H9 (cell line): Measurements from ENCODE around the gene ZBTB38. TPM values are rescaled to one million over a fixed set of nuclear protein-coding genes. Genes with fewer than 3 reads are reported as not detected.

ENCODE experiments used
- DNase-seq: peaks from one replicate; pipeline ENCODE4 v3.0.0-alpha.2; 2017
- H2AFZ ChIP-seq: one replicate; pipeline ENCODE4 v1.6.1; 2013; ENCODE audit warnings: mild to moderate bottlenecking, low read length, control low read depth, moderate library complexity
- H2AK5ac ChIP-seq: 2 replicates; pipeline ENCODE4 v1.6.1; 2013; ENCODE audit warnings: low read length, control low read depth, mixed read lengths; ENCODE audit not compliant: insufficient read length
- H2BK120ac ChIP-seq: one replicate; pipeline ENCODE4 v1.6.1; 2013; ENCODE audit warnings: low read depth, mild to moderate bottlenecking, low read length, control low read depth, inconsistent platforms; ENCODE audit not compliant: poor library complexity, severe bottlenecking
- H2BK12ac ChIP-seq: 2 replicates; pipeline ENCODE4 v1.6.1; 2013; ENCODE audit warnings: low read length, control low read depth, mixed read lengths, low read depth; ENCODE audit not compliant: insufficient read length
- H2BK15ac ChIP-seq: 2 replicates; pipeline ENCODE4 v1.6.1; 2013; ENCODE audit warnings: low read depth, low read length, control low read depth
- H2BK20ac ChIP-seq: one replicate; pipeline ENCODE4 v1.6.1; 2013; ENCODE audit warnings: low read depth, mild to moderate bottlenecking, low read length, control low read depth, inconsistent platforms; ENCODE audit not compliant: poor library complexity, severe bottlenecking
- H2BK5ac ChIP-seq: 2 replicates; pipeline ENCODE4 v1.6.1; 2013; ENCODE audit warnings: low read length, control low read depth, mixed read lengths; ENCODE audit not compliant: insufficient read length
- H3K14ac ChIP-seq: 2 replicates; pipeline ENCODE4 v1.6.1; 2013; ENCODE audit warnings: low read length, control low read depth; ENCODE audit not compliant: insufficient read depth
- H3K18ac ChIP-seq: 2 replicates; pipeline ENCODE4 v1.6.1; 2013; ENCODE audit warnings: low read depth, mild to moderate bottlenecking, mixed read lengths, low read length, control low read depth; ENCODE audit not compliant: insufficient read length
- H3K23ac ChIP-seq: 2 replicates; pipeline ENCODE4 v1.6.1; 2013; ENCODE audit warnings: low read length, control low read depth, mixed read lengths, low read depth; ENCODE audit not compliant: insufficient read length
- H3K23me2 ChIP-seq: 2 replicates; pipeline ENCODE4 v1.6.1; 2013; ENCODE audit warnings: low read depth, mild to moderate bottlenecking, mixed read lengths, low read length, control low read depth; ENCODE audit not compliant: insufficient read length, poor library complexity, severe bottlenecking
- H3K27ac ChIP-seq: 2 replicates; pipeline ENCODE4 v1.5.1; 2013; ENCODE audit warnings: low read length, control low read depth, mixed read lengths, low read depth; ENCODE audit not compliant: insufficient read length
- H3K27me3 ChIP-seq: 2 replicates; pipeline ENCODE4 v1.6.1; 2013; ENCODE audit warnings: low read length, control low read depth, inconsistent platforms; ENCODE audit not compliant: insufficient read depth
- H3K4ac ChIP-seq: 2 replicates; pipeline ENCODE4 v1.6.1; 2013; ENCODE audit warnings: low read depth, mild to moderate bottlenecking, control low read depth, inconsistent platforms, low read length, moderate library complexity
- H3K4me1 ChIP-seq: 2 replicates; pipeline ENCODE4 v1.6.1; 2013; ENCODE audit warnings: low read length, control low read depth, inconsistent platforms; ENCODE audit not compliant: insufficient read depth
- H3K4me2 ChIP-seq: 2 replicates; pipeline ENCODE4 v1.6.1; 2013; ENCODE audit warnings: low read length, control low read depth, mixed read lengths; ENCODE audit not compliant: insufficient read length, insufficient read depth
- H3K56ac ChIP-seq: 2 replicates; pipeline ENCODE4 v1.6.1; 2013; ENCODE audit warnings: low read depth, mild to moderate bottlenecking, mixed read lengths, low read length, control low read depth; ENCODE audit not compliant: insufficient read length
- H3K79me1 ChIP-seq: 2 replicates; pipeline ENCODE4 v1.6.1; 2013; ENCODE audit warnings: low read depth, mild to moderate bottlenecking, moderate library complexity, low read length, control low read depth, inconsistent platforms; ENCODE audit not compliant: insufficient read depth, poor library complexity, severe bottlenecking
- H3K79me2 ChIP-seq: 2 replicates; pipeline ENCODE4 v1.6.1; 2013; ENCODE audit warnings: low read length, control low read depth, inconsistent platforms; ENCODE audit not compliant: insufficient read depth
- H3K9ac ChIP-seq: 2 replicates; pipeline ENCODE4 v1.6.1; 2013; ENCODE audit warnings: low read length, control low read depth, mixed read lengths; ENCODE audit not compliant: insufficient read length; ENCODE audit errors: extremely low read depth
- H3K9me3 ChIP-seq: one replicate; pipeline ENCODE4 v1.6.1; 2013; ENCODE audit warnings: low read depth, low read length, inconsistent platforms; ENCODE audit not compliant: control insufficient read depth
- H3T11ph ChIP-seq: one replicate; pipeline ENCODE4 v1.6.1; 2013; ENCODE audit warnings: mild to moderate bottlenecking, low read length, control low read depth, inconsistent platforms
- H4K20me1 ChIP-seq: one replicate; pipeline ENCODE4 v1.6.1; 2013; ENCODE audit not compliant: control insufficient read depth, insufficient read length, insufficient read depth
- H4K5ac ChIP-seq: 2 replicates; pipeline ENCODE4 v1.6.1; 2013; ENCODE audit warnings: low read depth, mild to moderate bottlenecking, mixed read lengths, low read length, control low read depth; ENCODE audit not compliant: insufficient read length
- H4K8ac ChIP-seq: replicated peaks from 2 replicates; pipeline ENCODE4 v1.6.1; 2013; ENCODE audit warnings: low read length, control low read depth, mixed read lengths, low read depth; ENCODE audit not compliant: insufficient read length
- H4K91ac ChIP-seq: 2 replicates; pipeline ENCODE4 v1.6.1; 2013; ENCODE audit warnings: low read depth, mild to moderate bottlenecking, moderate library complexity, mixed read lengths, low read length, control low read depth; ENCODE audit not compliant: insufficient read length
- H3K27ac Mint-ChIP-seq, 3 experiments: 2 replicates in 2 of 3; 3 replicates in 1 of 3; pipeline ENCODE4 v1.8.0; 2020 to 2021; ENCODE audit warnings: mixed read lengths in 3 of 3, mild to moderate bottlenecking in 1 of 3, moderate library complexity in 1 of 3
- H3K27me3 Mint-ChIP-seq: 2 replicates; pipeline ENCODE4 v1.8.0; 2021; ENCODE audit warnings: low read depth, mild to moderate bottlenecking, moderate library complexity, mixed read lengths
- H3K36me3 Mint-ChIP-seq, 3 experiments: 2 replicates in 2 of 3; 3 replicates in 1 of 3; pipeline ENCODE4 v1.8.0; 2020 to 2021; ENCODE audit warnings: low read depth in 3 of 3, mixed read lengths in 3 of 3; ENCODE audit not compliant: insufficient read depth in 1 of 3
- H3K4me1 Mint-ChIP-seq, 2 experiments: 2 replicates each; pipeline ENCODE4 v1.8.0; 2020; ENCODE audit warnings: mixed read lengths in 2 of 2
- H3K4me3 Mint-ChIP-seq, 2 experiments: 2 replicates in 1 of 2; 3 replicates in 1 of 2; pipeline ENCODE4 v1.8.0; 2020 to 2021; ENCODE audit warnings: mild to moderate bottlenecking in 2 of 2, mixed read lengths in 2 of 2, moderate library complexity in 1 of 2
- H3K9me3 Mint-ChIP-seq, 2 experiments: 2 replicates in 1 of 2; 3 replicates in 1 of 2; pipeline ENCODE4 v1.8.0; 2020; ENCODE audit warnings: mild to moderate bottlenecking in 2 of 2, mixed read lengths in 2 of 2, moderate library complexity in 1 of 2
- WGBS: extraction: QIAGEN DNeasy Blood & Tissue Kit; methylation state at CpG from one replicate; pipeline ENCODE4 v1.1.7; 2013; ENCODE audit warnings: missing lambda C conversion rate, low lambda C conversion rate, mixed read lengths; ENCODE audit not compliant: insufficient read length; ENCODE audit errors: extremely low coverage; 5-methylcytosine and 5-hydroxymethylcytosine counted together
- total RNA-seq: library from RNA; stranded (reverse); gene quantifications from 2 replicates; pipeline ENCODE4 v1.2.1, GENCODE V29; 2021
- TF ChIP-seq, protein P1 (sequence below): fragments of 200-600 bp; sonication (generic); conservative IDR thresholded peaks from 3 replicates; pipeline ENCODE4 v1.8.0; 2021; ENCODE audit warnings: antibody characterized with exemption, mild to moderate bottlenecking

The ZBTB38 gene
- total RNA-seq, 1 experiment from 2014 or later = 14.6 TPM

DNA sequence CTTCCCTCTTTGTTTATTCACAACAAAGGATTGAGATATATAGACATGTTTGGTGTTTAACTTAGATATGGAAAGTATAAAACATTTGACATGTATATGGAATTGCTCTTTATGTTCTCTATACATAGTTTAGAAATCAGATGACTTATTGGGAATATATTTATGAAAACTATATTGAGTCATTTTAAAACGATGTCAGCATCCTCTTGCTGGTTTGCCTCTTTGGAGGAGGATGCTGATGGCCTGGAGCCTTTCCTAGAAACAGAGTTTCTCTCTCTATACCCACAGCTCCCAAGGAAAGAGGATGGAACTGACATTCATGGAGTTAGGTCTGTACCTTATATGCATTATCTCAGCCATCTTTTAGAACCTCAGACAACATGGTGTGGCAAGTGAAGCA is 40.3 kb downstream of the ZBTB38 start:
- H3K27ac Mint-ChIP-seq = no peak overlapping the region
- H3K4ac ChIP-seq = no peak overlapping the region
- no peak overlapping the region for H3T11ph ChIP-seq
- no peak overlapping the region for H2BK12ac ChIP-seq
- H2BK120ac ChIP-seq = no peak overlapping the region
- no peak overlapping the region for H3K18ac ChIP-seq
- H3K23me2 ChIP-seq = no peaks in the 10 kb centered on the region
- DNase-seq = no peak
- no peak overlapping the region for H3K27ac ChIP-seq
- no peaks in the 10 kb centered on the region for H3K9me3 Mint-ChIP-seq
- H3K14ac ChIP-seq = no peak overlapping the region
- no peak overlapping the region for H3K4me2 ChIP-seq
- H3K4me3 Mint-ChIP-seq = no peak overlapping the region
- H2BK5ac ChIP-seq = no peak overlapping the region
- no peak overlapping the region for H4K8ac ChIP-seq
- no peak overlapping the region for H3K56ac ChIP-seq
- no peak overlapping the region for H2AK5ac ChIP-seq
- H4K5ac ChIP-seq = no peak overlapping the region
- H2BK20ac ChIP-seq = no peak overlapping the region
- peaks cover 4% of the 10 kb centered on the region; the same call in 1 of the 2 replicates for H3K27me3 ChIP-seq
- no peaks in the 10 kb centered on the region for H3K79me2 ChIP-seq
- H3K4me1 ChIP-seq = no peaks in the 10 kb centered on the region
- H3K27me3 Mint-ChIP-seq = peaks cover 31% of the 10 kb centered on the region
- WGBS = no CpG with 5 or more reads among the region's 1 CpG
- no peak overlapping the region for H4K91ac ChIP-seq
- H3K36me3 Mint-ChIP-seq = peaks cover 0 to 18% (median 10%) of the 10 kb centered on the region in 3 experiments; a peak in 4 of 7 replicates
- no peak overlapping the region for H3K9ac ChIP-seq
- no peaks in the 10 kb centered on the region for H4K20me1 ChIP-seq
- no peaks in the 10 kb centered on the region for H3K79me1 ChIP-seq
- no peaks in the 10 kb centered on the region for H3K9me3 ChIP-seq
- peaks cover 20 to 27% of the 10 kb centered on the region in 2 experiments for H3K4me1 Mint-ChIP-seq
- no peak overlapping the region for H3K23ac ChIP-seq
- no peak overlapping the region for H2BK15ac ChIP-seq
- H2AFZ ChIP-seq = no peak overlapping the region
- TF ChIP-seq, protein P1, sequence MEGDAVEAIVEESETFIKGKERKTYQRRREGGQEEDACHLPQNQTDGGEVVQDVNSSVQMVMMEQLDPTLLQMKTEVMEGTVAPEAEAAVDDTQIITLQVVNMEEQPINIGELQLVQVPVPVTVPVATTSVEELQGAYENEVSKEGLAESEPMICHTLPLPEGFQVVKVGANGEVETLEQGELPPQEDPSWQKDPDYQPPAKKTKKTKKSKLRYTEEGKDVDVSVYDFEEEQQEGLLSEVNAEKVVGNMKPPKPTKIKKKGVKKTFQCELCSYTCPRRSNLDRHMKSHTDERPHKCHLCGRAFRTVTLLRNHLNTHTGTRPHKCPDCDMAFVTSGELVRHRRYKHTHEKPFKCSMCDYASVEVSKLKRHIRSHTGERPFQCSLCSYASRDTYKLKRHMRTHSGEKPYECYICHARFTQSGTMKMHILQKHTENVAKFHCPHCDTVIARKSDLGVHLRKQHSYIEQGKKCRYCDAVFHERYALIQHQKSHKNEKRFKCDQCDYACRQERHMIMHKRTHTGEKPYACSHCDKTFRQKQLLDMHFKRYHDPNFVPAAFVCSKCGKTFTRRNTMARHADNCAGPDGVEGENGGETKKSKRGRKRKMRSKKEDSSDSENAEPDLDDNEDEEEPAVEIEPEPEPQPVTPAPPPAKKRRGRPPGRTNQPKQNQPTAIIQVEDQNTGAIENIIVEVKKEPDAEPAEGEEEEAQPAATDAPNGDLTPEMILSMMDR = no peak
